ENCODE results near the gene EEFSEC.

Gene EEFSEC

GRCh38 chr3:128356822-128357221, 203.5 kb downstream of the EEFSEC start:
- no peak for DNase-seq

- DNase-seq, result no peak
Observed at GRCh38 chr3:128357538-128357937, 204.3 kb downstream of the EEFSEC start.

GRCh38 chr3:128358156-128358895, 205.0 kb downstream of the EEFSEC start:
- no peak for DNase-seq

- no peak for DNase-seq
Observed at GRCh38 chr3:128359060-128359664, 205.9 kb downstream of the EEFSEC start.

- no peak for DNase-seq
Observed at GRCh38 chr3:128359846-128360642, 206.8 kb downstream of the EEFSEC start.

GRCh38 chr3:128360705-128361271, 207.5 kb downstream of the EEFSEC start:
- no peak for DNase-seq

GRCh38 chr3:128362026-128362965, 209.0 kb downstream of the EEFSEC start:
- DNase-seq, result no peak

GRCh38 chr3:128364291-128364690, 211.0 kb downstream of the EEFSEC start:
- no peak for DNase-seq

GRCh38 chr3:128364808-128365360, 211.6 kb downstream of the EEFSEC start:
- DNase-seq, result no peak

GRCh38 chr3:128366136-128366535, 212.9 kb downstream of the EEFSEC start:
- no peak for DNase-seq

GRCh38 chr3:128366652-128367051, 213.4 kb downstream of the EEFSEC start:
- no peak for DNase-seq

GRCh38 chr3:128367221-128367620, 213.9 kb downstream of the EEFSEC start:
- DNase-seq, result no peak

- DNase-seq, result no peak
Observed at GRCh38 chr3:128367761-128368160, 214.5 kb downstream of the EEFSEC start.

- no peak for DNase-seq
Observed at GRCh38 chr3:128368626-128369025, 215.3 kb downstream of the EEFSEC start.

- no peak for DNase-seq
Observed at GRCh38 chr3:128369121-128369703, 215.9 kb downstream of the EEFSEC start.

- DNase-seq, result no peak
Observed at GRCh38 chr3:128369881-128370642, 216.8 kb downstream of the EEFSEC start.

GRCh38 chr3:128372281-128372680, 219.0 kb downstream of the EEFSEC start:
- DNase-seq, result no peak

GRCh38 chr3:128372707-128373533, 219.6 kb downstream of the EEFSEC start:
- no peak for DNase-seq

GRCh38 chr3:128374746-128375445, 221.6 kb downstream of the EEFSEC start:
- no peak for DNase-seq
